TTC549 (cell line): ENCODE data around the gene THSD4.

ENCODE experiments used
- FAIRE-seq: peaks from 2 replicates; lab custom pipeline; 2012; peaks lifted over from hg19 to GRCh38; lab: Jason Lieb, UNC

THSD4 gene

DNA sequence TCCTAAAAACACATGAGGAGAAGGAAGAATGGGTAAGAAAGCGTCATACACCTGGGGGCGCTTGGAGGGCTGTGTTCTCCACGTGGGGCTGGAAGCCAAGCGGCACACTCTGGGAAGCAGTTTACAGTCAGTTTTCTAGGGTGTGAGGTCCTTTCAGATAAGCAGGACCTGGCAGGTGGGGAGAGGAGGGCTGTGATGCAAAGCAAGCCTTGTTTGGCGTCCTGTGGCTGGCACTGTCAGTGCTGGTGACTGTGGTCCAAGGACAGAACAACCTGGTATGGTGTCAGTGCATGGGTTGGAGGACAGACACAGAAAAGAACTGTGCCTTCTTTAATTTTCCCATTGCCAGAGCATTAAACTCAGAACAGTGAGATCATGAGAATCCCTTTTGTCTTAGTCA is 434.4 kb downstream of the THSD4 start:
- no peak for FAIRE-seq

DNA sequence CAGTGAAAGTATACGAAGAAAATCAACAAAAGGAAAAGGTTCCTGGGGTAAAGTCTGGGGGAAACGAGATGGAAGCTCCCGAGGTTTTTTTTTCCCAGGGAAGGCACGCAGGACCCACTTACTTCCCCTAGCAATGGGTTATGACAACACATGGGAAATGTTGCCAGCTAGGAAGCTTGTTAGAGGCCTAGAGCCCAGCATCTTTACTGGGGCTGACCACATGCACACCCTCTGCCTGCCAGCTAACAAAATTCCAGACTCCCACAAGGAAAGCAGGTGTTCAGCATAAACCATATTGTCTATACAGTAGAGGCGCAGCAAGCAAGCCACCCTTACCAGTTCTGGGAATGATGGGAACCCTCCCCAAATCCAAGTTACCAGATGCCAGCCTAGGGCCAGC is 436.3 kb downstream of the THSD4 start:
- FAIRE-seq: no peak

DNA sequence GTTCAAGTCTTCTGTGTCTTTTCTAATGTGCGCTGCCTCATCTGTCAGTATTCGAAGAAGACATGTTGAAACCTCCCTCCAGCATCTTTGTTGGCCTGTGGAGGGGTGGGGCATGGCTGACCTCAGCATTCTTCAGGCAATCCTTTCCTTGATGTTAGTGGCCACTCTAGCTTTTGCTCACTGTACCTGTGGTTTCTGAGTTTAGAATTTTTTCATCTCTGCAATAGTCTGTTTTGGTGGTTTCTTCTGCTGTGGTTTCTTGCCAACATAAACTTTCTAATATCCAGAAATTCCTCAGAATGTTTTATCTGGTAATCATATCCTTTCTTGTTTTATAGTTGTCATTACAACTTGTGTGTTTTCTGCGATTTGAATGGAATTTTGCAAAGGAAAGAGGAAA is 443.8 kb downstream of the THSD4 start:
- no peak for FAIRE-seq

DNA sequence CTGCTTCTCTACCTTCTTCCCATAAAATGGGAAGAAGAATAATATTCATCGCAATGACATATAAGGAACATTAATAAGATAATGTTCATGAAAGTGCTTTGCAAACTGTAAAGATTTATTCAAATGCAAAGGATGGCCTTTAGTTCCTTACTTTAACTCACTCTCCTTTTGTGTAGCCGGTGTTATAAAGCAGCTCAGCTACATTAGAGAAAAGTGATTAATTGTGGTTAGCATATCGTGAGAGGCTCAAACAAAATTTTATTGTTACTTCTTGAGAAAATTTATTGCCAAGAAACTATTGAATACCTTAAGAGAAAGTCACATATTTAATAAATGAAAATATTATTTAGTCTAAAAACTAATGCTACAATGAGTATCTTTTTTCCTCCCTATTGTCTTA is 444.3 kb downstream of the THSD4 start:
- FAIRE-seq: no peak

GRCh38 chr15:71562251-71562650 is 447.0 kb downstream of the THSD4 start:
- FAIRE-seq: no peak

DNA sequence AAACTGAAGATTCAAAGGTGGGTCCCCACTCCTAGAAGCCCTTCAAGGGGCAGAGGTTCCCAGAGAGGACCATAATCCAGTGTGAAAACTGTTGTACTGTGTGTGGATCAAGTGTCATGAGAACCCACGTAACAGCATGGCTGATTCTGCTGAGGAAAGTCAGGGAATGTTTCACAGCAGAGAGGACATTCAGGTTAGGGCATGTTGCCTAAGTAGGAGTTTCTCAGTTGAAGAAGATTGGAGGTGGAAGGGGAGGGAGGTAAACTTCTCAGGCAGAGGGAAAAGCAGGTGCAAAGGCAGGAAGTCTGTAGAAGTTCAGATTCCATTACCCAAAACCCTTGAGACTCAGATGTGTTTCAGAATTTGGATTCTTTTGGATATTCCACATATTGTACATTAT is 448.9 kb downstream of the THSD4 start:
- FAIRE-seq: no peak

GRCh38 chr15:71565006-71565405 is 449.7 kb downstream of the THSD4 start:
- no peak for FAIRE-seq

- no peak for FAIRE-seq
Measured at GRCh38 chr15:71565631-71566160, 450.4 kb downstream of the THSD4 start.

GRCh38 chr15:71566226-71566625 is 451.0 kb downstream of the THSD4 start:
- no peak for FAIRE-seq

- FAIRE-seq: no peak
Measured at GRCh38 chr15:71567173-71567572, 451.9 kb downstream of the THSD4 start.

DNA sequence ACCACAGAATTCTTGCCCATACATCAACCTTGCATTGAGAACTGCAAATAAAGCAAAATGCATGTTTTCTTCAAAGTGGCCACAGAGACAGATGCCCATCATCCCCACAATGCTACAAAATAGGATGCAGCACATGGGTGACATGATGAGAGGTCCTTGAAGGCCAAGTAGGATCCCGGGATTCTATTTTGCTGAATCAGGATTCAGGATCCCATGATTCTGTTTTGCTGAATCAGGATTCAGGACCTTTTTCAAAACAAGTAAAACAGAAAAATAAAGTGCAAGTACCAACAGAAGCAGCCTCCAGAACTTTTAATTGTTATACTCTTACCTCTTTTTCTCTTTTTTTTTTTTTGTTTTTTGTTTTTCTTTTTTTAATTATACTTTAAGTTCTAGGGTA is 453.0 kb downstream of the THSD4 start:
- no peak for FAIRE-seq

GRCh38 chr15:71570736-71571135 is 455.5 kb downstream of the THSD4 start:
- FAIRE-seq: no peak

- no peak for FAIRE-seq
Measured at GRCh38 chr15:71571641-71572040, 456.4 kb downstream of the THSD4 start.

- FAIRE-seq: no peak
Measured at GRCh38 chr15:71572452-71573053, 457.3 kb downstream of the THSD4 start.

DNA sequence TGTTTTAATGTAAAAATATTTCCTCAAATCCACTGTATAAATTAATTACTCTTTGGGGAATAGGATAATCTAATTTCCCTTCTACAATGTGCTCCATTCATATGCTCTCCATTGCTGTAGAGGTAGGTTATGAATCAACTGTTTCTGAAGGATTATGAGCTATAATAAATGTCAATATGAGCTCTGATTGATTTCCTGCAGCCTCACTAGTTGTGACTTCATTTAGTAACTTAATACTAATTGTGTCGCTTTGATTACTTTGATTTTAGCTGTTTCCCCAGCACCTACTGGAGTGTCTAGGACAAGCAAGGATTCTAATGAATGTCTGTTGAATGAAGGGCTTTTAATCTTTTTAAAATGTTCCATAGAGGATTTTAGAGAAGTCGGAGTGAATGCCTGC is 458.3 kb downstream of the THSD4 start:
- FAIRE-seq: no peak

GRCh38 chr15:71575474-71576045 is 460.3 kb downstream of the THSD4 start:
- FAIRE-seq: no peak

GRCh38 chr15:71577071-71577470 is 461.8 kb downstream of the THSD4 start:
- FAIRE-seq: no peak

GRCh38 chr15:71581398-71581930 is 466.2 kb downstream of the THSD4 start:
- no peak for FAIRE-seq

DNA sequence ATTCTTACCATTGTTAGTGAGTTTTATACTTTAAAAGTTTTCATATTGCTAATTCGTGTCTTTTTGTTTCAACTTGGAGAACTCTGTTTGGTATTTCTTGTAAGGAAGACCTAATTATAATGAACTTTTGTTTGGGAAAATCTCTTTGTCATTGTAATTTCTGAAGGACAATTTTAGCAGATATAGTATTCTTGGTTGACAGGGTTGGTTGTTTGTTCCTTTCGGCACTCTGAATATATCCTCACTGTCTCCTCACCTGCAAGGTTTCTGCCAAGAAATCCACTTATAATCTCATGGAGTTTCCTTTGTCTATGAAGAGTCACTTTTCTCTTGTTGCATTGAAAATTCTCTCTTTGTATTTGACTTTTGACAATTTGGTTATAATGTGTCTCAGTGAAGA is 469.9 kb downstream of the THSD4 start:
- no peak for FAIRE-seq

DNA sequence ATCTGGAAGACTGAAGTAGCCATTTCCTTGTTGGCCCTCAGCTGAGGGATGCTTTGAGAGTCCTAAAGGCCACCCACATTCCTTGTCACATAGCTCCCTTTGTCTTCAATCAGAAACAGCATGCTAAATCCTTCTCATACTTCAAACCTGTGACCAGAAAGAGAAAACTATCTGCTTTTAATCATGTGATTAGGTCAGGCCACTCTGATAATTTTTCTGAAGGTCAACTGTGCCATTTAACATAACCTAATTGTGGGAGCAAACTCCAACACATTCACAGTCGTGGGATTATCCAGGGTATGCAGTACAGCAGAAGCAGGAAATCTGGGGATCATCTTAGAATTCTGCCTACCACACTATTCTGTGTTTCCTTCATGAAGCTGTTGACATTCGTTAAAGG is 471.2 kb downstream of the THSD4 start:
- no peak for FAIRE-seq

DNA sequence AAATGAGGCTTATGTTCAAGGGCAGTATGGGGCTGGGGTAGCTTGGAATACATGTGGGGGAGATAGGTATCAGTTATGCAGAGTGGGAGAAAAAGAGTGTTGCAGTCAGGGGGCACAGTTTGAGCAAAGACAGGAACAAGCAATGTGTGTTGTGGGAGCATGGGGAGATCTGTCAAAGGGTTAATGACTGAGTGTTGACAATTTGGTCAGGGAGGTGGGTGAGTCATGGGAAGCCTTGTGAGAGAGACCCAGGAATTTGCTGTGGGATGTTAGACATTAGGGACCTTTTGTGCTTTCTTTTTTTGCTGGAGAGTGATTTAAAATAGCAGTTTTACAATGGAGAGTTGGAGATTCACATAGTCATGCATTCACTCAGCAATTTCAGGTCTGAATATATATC is 473.5 kb downstream of the THSD4 start:
- no peak for FAIRE-seq

DNA sequence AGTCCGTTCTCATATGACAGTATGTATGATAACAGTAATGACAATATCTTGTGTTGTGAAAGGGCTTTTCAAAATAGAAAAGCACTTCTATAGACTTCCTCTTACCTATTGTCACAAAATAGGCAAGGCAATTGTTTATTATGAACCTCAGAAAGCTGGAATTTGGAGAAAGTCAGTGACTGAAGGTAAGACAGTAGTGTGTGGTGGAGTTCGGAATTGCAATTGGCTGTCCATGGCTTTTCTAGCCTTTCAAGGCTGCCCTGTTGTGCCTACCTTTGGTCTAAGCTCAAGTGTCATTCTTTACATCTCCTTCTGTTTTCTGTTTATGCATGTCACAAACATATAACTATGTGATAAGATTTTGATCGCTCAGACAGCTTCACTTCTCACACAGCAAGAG is 475.8 kb downstream of the THSD4 start:
- no peak for FAIRE-seq

DNA sequence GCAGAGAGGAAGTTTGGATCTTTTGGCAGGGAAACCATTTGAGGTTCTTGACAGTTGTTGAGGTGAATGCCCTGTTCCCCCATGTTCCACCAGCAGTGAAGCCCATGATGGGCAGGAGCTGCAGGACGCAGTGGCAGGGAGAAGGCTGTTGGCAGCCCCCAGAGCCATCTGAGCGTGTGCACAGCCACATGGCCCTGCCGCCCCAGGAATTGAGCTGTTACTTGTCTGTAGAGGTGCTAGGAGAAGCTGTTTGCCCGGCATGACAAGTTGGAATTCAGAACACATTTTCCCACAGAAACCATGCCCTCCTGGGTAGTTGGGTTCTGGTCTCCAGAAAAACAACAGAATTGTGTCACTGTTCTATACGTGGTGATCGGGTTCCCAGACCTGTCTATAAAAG is 476.9 kb downstream of the THSD4 start:
- FAIRE-seq: no peak
